Umbilical cord (tissue), 2 donors: Measurements from ENCODE around the gene INSYN2B. TPM values are rescaled to one million over a fixed set of nuclear protein-coding genes. Genes with fewer than 3 reads are reported as not detected.
A peak's percentile ranks its signal among the peaks of the same experiment; 100 is the strongest.

Source experiments
- DNase-seq: peaks from one replicate; pipeline ENCODE4 v3.0.0-alpha.2; 2015; ENCODE audit warnings: low spot score
- total RNA-seq: library from RNA; depleted of rRNA; stranded (reverse); fragments of >200 nt; gene quantifications from one replicate; pipeline ENCODE4 v1.2.3, GENCODE V29; 2014; ENCODE audit warnings: low replicate concordance; ENCODE audit not compliant: insufficient read depth

Gene INSYN2B
- total RNA-seq, result 1.7 TPM

GRCh38 chr5:169980418-169981053 is at the start of gene INSYN2B:
INSYN2B (minus strand) TSS chr5:169980495; CDS start chr5:169883898, 96,597 bp downstream.
- DNase-seq, result peak; percentile 89

DNA sequence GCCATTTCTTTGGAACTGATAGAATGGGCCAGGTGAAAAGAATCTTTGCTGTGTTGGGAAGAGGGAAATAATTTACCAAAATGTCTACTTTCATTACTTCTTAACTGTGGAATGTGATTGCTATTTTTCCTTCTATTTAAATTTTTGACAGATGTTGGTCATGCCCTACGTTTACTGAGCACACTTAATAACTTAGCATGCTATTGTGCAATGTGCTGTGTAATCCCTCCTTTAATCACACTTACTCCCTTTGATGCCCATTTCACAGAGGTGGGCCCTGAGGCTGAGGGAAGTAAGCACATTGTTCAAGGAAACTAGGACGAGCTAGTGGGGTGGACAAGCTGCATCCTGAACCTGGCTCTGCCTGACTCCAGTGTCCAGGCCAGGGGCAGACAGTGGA is 47.8 kb upstream of the INSYN2B start:
- no peak for DNase-seq

- DNase-seq, result no peak
Observed at GRCh38 chr5:170025853-170026252, 45.6 kb upstream of the INSYN2B start.

- DNase-seq, result no peak
Observed at GRCh38 chr5:170021506-170021905, 41.2 kb upstream of the INSYN2B start.

DNA sequence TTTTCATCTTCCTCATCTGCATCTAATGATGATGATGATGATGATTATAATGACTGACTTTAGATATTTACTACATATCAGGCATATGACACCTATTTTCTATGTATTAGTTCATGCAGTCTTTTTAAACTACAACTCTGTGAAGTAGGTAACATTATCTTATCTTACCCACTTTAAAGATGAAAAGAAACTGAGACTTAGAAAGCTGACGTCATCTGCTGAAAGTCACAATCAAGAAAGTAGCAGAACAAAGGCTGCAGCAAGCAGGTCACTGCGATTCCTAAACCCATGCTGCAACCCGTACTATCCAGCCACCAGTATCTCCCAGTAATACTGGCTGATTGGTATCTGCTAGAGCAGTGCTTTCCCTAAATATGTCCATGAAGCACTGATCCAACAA is 40.1 kb upstream of the INSYN2B start:
- no peak for DNase-seq

- no peak for DNase-seq
Observed at GRCh38 chr5:170012622-170013021, 32.3 kb upstream of the INSYN2B start.

DNA sequence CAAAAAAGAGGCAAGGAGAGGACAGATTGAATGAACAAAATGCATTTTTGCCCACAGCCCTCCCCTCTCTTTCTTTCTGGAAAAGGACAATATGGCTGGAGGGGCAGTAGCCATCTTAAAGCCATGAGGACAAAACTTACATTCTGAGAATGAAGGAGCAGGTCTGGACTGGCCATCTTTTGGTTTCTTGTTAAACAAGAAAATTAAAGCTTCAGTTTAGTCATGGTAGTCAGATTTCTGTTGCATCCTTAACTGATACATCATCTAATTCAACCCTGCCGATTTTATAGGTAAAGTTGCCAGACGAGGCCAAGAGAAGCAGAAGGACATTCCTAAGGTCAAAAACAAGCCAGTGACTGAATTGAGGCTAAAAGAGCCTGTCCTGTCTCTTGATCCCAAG is 31.5 kb upstream of the INSYN2B start:
- no peak for DNase-seq

GRCh38 chr5:170010595-170010994 is 30.3 kb upstream of the INSYN2B start:
- no peak for DNase-seq

GRCh38 chr5:170008376-170008775 is 28.1 kb upstream of the INSYN2B start:
- DNase-seq, result peak; percentile 19

- no peak for DNase-seq
Observed at GRCh38 chr5:170006021-170006420, 25.7 kb upstream of the INSYN2B start.

DNA sequence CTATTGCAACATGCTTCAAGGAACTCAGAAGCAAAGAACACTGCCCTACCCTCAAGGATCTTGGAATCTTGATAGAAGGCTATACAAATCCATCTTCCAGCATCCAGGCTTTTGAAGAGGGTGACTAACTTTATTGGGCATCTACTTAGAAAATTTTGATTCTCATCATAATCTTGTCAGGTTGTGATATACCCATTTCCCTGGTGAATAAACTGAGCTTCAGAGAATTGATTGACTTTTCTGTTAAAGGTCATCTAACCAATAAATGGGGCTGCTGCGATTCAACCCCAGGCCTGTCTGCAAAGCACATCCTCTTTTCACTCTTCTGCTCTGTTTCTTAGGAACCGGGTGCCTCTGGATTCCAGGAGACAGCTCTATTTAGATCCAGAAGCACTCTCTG is 19.9 kb upstream of the INSYN2B start:
- no peak for DNase-seq

DNA sequence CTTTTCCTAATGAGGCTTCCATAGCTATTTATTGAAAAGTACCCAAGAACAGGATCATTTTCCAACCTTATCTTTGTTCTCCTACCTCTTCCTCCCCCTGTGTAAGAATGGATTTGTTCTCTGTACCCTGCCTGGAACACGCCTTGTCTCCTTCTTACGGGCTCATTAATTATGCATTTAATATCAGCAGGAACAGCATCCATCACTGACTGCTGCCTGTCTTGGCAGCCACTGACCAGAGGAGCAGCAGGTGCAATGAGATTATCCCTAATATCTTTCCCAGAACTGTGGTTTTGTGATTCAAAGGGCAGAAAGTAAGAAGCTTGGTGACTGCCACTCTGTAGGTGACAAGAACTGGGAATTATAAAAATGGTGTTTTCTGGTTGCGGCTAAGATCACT is 19.3 kb upstream of the INSYN2B start:
- no peak for DNase-seq

DNA sequence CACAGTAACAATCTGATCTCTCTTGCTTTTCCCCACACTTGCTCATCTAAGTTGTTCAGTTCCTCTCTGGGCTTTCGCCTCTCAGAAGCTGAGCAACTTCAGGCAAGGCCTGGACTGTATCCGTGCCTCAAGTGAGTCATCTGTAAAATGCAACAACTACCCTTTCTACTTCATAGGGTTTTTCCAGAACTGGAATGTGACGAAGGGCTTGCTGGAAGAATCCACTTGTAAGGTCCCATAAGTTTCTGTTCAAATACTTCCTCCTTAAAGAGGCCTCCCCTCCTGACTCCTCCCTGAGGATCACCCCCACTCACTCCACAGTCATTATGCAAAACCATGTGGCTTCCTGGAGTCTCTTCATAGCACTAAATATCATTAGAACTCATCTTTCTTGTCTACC is 17.5 kb upstream of the INSYN2B start:
- DNase-seq, result no peak

DNA sequence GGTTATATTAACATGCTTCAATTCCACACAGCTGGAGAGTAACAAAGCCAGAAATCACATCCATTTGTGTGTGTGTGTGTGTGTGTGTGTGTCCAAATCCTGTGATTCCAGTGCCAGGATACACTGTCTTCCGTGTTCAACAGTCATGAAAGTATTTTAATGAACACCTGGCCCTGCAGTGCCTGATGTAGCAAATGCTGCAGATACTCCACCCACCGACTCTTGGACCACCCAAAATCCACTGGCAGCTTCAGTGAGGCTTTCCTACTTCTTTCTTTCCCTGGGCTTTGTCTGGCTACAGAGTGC is 13.1 kb upstream of the INSYN2B start:
- DNase-seq, result no peak

- DNase-seq, result no peak
Observed at GRCh38 chr5:169992789-169993484, 12.6 kb upstream of the INSYN2B start.

GRCh38 chr5:169991115-169991869 is 11.0 kb upstream of the INSYN2B start:
- DNase-seq, result no peak

DNA sequence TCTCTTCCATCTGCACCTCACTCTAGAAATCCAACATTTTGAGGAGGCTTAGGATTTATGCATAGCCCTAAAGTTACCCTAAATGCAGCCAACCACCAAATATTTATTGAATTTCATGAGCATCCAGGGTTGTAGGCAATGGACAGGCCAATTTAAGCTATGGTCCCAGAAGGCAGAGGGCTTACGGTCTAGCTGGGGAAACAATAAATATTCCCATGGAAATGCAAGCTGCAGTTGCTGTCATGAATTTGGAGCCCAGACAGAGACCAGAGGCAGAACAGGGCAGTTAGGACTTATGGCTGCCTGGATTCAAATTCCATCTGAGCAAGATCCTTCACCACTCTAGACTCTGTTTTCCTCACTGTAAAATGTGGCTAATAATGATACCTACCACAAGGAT is 9.1 kb upstream of the INSYN2B start:
- no peak for DNase-seq

DNA sequence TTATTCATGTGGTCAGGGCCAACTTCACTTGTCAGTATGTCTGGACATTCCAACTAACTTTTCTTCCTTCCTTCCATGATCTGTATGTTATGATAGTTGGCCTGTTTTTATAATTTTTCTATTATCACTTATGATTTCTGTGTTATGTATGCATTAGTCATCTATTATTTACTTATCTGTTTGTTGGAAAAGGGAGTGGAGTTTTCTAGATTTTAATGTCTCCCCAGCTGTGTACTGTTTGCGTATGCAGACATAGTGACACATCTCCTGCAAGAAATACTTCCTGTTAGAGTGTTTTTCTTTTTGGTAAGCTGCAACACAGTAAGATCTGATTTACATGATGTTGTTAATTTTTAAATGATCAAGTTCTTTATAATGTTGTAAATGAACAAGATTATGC is 8.7 kb upstream of the INSYN2B start:
- no peak for DNase-seq

GRCh38 chr5:169988206-169988605 is 7.9 kb upstream of the INSYN2B start:
- DNase-seq, result no peak

DNA sequence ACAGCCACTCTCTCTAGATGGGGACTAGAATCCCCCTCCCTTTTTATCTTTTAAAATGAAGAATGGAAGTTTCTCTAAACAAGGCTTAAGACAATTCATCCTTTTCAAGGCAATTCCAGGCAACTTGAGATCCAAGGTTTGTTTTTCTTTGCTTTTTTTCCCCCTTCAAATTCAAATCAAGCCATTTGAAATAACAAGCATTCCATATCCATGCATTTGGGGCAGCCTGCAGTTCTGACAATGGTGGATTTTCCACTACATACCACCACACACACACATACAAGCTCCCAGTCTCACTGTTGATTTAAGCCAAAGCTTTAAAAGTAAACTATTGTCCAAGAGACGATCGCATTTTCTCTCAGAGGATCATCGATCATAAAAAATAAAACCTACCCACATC is 424 bp downstream of the INSYN2B start:
- DNase-seq, result no peak

DNA sequence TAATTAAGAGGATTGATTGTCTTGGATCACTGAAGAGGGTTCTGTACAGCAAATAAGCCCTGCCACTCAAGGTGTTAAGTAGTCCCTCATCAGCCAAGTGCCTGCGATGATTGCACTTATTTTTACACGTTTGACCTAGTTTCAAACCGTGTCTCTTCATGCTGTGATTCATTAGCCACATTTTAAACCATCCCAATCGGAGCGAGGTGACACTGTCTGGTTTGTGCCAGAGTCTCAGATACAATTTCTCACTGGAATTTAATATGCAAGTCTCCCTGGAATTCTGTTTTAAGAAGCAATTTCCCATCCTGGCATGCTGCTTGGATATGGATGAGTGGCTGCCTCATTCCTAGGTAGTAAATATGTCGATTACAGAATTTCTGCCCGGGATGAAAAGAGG is 1.6 kb downstream of the INSYN2B start:
- no peak for DNase-seq

- no peak for DNase-seq
Observed at GRCh38 chr5:169974121-169974770, 6.0 kb downstream of the INSYN2B start.
